DOHH2 (cell line): ENCODE data around the gene THEM5.
A peak's percentile ranks its signal among the peaks of the same experiment; 100 is the strongest.

Experiments
- H3F3A ChIP-seq: fragments of 200-600 bp; sonication (generic), shearing (Covaris generic); 2 replicates; pipeline ENCODE4 v1.6.0; 2016; ENCODE audit warnings: antibody characterized with exemption, mild to moderate bottlenecking; ENCODE audit not compliant: control insufficient read depth, insufficient read depth
- H3K27ac ChIP-seq: fragments of 200-600 bp; sonication (generic); 2 replicates; pipeline ENCODE4 v1.5.1; 2014; ENCODE audit warnings: low read depth, mild to moderate bottlenecking, low read length, moderate library complexity
- H3K27me3 ChIP-seq: fragments of 200-600 bp; sonication (generic); 2 replicates; pipeline ENCODE4 v1.6.1; 2014; ENCODE audit warnings: mild to moderate bottlenecking, low read length, mixed read lengths; ENCODE audit not compliant: control insufficient read depth
- H3K36me3 ChIP-seq: fragments of 200-600 bp; sonication (generic); 2 replicates; pipeline ENCODE4 v1.6.1; 2014; ENCODE audit warnings: mild to moderate bottlenecking, low read length, moderate library complexity, mixed read lengths; ENCODE audit not compliant: control insufficient read depth
- H3K4me1 ChIP-seq: fragments of 200-600 bp; sonication (generic); 2 replicates; pipeline ENCODE4 v1.6.1; 2014; ENCODE audit warnings: mild to moderate bottlenecking, low read length, mixed read lengths; ENCODE audit not compliant: control insufficient read depth
- H3K4me2 ChIP-seq: fragments of 200-600 bp; sonication (generic); 2 replicates; pipeline ENCODE4 v1.6.0; 2014; ENCODE audit warnings: mild to moderate bottlenecking, low read length, moderate library complexity
- H3K4me3 ChIP-seq: fragments of 200-600 bp; sonication (generic); 2 replicates; pipeline ENCODE4 v1.5.1; 2014; ENCODE audit warnings: mild to moderate bottlenecking, low read length, mixed read lengths
- H3K79me2 ChIP-seq: fragments of 200-600 bp; sonication (generic); 2 replicates; pipeline ENCODE4 v1.6.1; 2014; ENCODE audit warnings: mild to moderate bottlenecking, low read length, mixed read lengths; ENCODE audit not compliant: control insufficient read depth
- H3K9me2 ChIP-seq: fragments of 200-600 bp; sonication (generic); replicated peaks from 2 replicates; pipeline ENCODE4 v1.6.1; 2014; ENCODE audit warnings: mild to moderate bottlenecking, low read length, mixed read lengths; ENCODE audit not compliant: control insufficient read depth
- H3K9me3 ChIP-seq: fragments of 200-600 bp; sonication (generic); 2 replicates; pipeline ENCODE4 v1.6.1; 2014; ENCODE audit warnings: antibody characterized with exemption, low read length, mixed read lengths; ENCODE audit not compliant: control insufficient read depth, insufficient read depth
- H4K20me1 ChIP-seq: fragments of 200-600 bp; sonication (generic); 2 replicates; pipeline ENCODE4 v1.6.0; 2014; ENCODE audit warnings: low read depth, mild to moderate bottlenecking, antibody characterized with exemption, low read length, moderate library complexity; ENCODE audit not compliant: control insufficient read depth, insufficient read depth
- CTCF ChIP-seq: fragments of 200-600 bp; sonication (generic); IDR thresholded peaks from one replicate; pipeline ENCODE4 v1.5.1; 2014; ENCODE audit warnings: antibody characterized with exemption, mild to moderate bottlenecking, low read depth, low read length; ENCODE audit not compliant: poor library complexity, severe bottlenecking
- EZH2phosphoT487 ChIP-seq: fragments of 200-600 bp; sonication (generic); IDR thresholded peaks from 2 replicates; pipeline ENCODE4 v1.6.1; 2017; ENCODE audit warnings: borderline replicate concordance, mild to moderate bottlenecking, antibody characterized with exemption, low read length, moderate library complexity, mixed read lengths

The THEM5 gene

GRCh38 chr1:151838222-151839081 lies 15.1 kb downstream of the THEM5 start:
- Histone ChIP-seq H3K79me2 (no peaks in the 10 kb centered on the region), H4K20me1 (no peaks in the 10 kb centered on the region), H3K4me1 (peaks cover 34% of the 10 kb centered on the region), H3K27me3 (peaks cover 50% of the 10 kb centered on the region), H3K4me3 (peak overlapping the region; percentile 48), H3K9me2 (no peaks in the 10 kb centered on the region), H3F3A (0 out of 2 replicates have a peak, but pooled peaks cover 6% of the 10 kb centered on the region), H3K9me3 (no peaks in the 10 kb centered on the region), H3K4me2 (peak overlapping the region; percentile 55), H3K27ac (no peak overlapping the region), H3K36me3 (no peaks in the 10 kb centered on the region)
- TF ChIP-seq CTCF (no peak), EZH2phosphoT487 (no peak; the same call in 1 of the 2 replicates)

- Histone ChIP-seq H3K9me3 (no peaks in the 10 kb centered on the region), H3K79me2 (no peaks in the 10 kb centered on the region), H3K27ac (no peak overlapping the region), H3K4me3 (peak overlapping the region; percentile 48; the same call in 1 of the 2 replicates), H4K20me1 (no peaks in the 10 kb centered on the region), H3K36me3 (no peaks in the 10 kb centered on the region), H3K27me3 (peaks cover 50% of the 10 kb centered on the region), H3K9me2 (no peaks in the 10 kb centered on the region), H3K4me1 (peaks cover 28% of the 10 kb centered on the region), H3F3A (0 out of 2 replicates have a peak, but pooled peaks cover 3% of the 10 kb centered on the region), H3K4me2 (peak overlapping the region; percentile 55)
- TF ChIP-seq EZH2phosphoT487 = no peak
- no peak for TF ChIP-seq CTCF
These were observed 15.7 kb downstream of the THEM5 start for GRCh38 chr1:151837884-151838221.

- no peak overlapping the region for H3K27ac ChIP-seq
These were observed 16.3 kb downstream of the THEM5 start for GRCh38 chr1:151837197-151837596.

More at GRCh38 chr1:151837197-151837596, 16.3 kb downstream of the THEM5 start:
- peaks cover 27% of the 10 kb centered on the region for H3K4me1 ChIP-seq
- H3F3A ChIP-seq = 0 out of 2 replicates have a peak, but pooled peaks cover 3% of the 10 kb centered on the region
- H3K4me2 ChIP-seq = no peak overlapping the region
- TF ChIP-seq EZH2phosphoT487 (no peak), CTCF (no peak)
- H3K9me2 ChIP-seq = no peaks in the 10 kb centered on the region
- peaks cover 50% of the 10 kb centered on the region for H3K27me3 ChIP-seq
- H3K36me3 ChIP-seq = no peaks in the 10 kb centered on the region
- no peaks in the 10 kb centered on the region for H4K20me1 ChIP-seq
- H3K9me3 ChIP-seq = no peaks in the 10 kb centered on the region
- H3K79me2 ChIP-seq = no peaks in the 10 kb centered on the region
- H3K4me3 ChIP-seq = no peak overlapping the region
